ENCODE results near the gene BUD31.

The BUD31 gene

GRCh38 chr7:99410635-99411034, 1.9 kb downstream of the BUD31 start:
- TF ChIP-seq CTCF (IDR thresholded peaks at IDR 0.05) = no peak

GRCh38 chr7:99415513-99416127, 6.9 kb downstream of the BUD31 start:
- peak; percentile 70 for TF ChIP-seq CTCF (IDR thresholded peaks at IDR 0.05)

- no peak for TF ChIP-seq CTCF (IDR thresholded peaks at IDR 0.05)
These were observed 9.5 kb downstream of the BUD31 start for GRCh38 chr7:99418260-99418659.

GRCh38 chr7:99419323-99420021, 10.7 kb downstream of the BUD31 start:
- TF ChIP-seq CTCF (IDR thresholded peaks at IDR 0.05) = no peak

- no peak for TF ChIP-seq CTCF (IDR thresholded peaks at IDR 0.05)
These were observed 11.4 kb downstream of the BUD31 start for GRCh38 chr7:99420213-99420612.

- no peak for TF ChIP-seq CTCF (IDR thresholded peaks at IDR 0.05)
These were observed 12.2 kb downstream of the BUD31 start for GRCh38 chr7:99420986-99421385.

GRCh38 chr7:99422186-99422585, 13.4 kb downstream of the BUD31 start:
- TF ChIP-seq CTCF (IDR thresholded peaks at IDR 0.05) = no peak

Data from LNCAP (cell line).